NCI-H510A treated with DMSO at 0.1 percent for 48 hours (cell line): Measurements from ENCODE around the gene ATP2C1.

Experiments used
- DNase-seq: peaks from one replicate; lab custom pipeline; 2025; lab: John Stamatoyannopoulos, UW

The ATP2C1 gene

DNA sequence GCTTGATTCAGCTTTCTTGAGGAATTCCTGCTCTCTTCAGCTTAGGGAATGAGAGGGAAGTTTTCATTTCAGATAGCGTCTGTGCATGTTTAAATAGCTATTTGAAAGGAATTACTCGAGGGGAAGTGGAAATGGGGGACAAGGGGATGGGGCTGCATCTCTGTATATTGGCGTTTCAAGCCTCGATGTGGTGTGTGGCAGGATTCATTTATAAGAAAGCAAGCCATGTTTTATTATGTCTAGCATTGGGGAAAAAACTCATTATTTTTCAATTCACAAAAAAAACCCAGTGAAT, 1.0 kb downstream of the ATP2C1 start:
- peak; percentile 14 for DNase-seq

- no peak for DNase-seq
These were observed 2.0 kb downstream of the ATP2C1 start for GRCh38 chr3:130895690-130896488.

- no peak for DNase-seq
These were observed 3.4 kb downstream of the ATP2C1 start for GRCh38 chr3:130897316-130897715.

GRCh38 chr3:130900959-130901358, 7.1 kb downstream of the ATP2C1 start:
- DNase-seq, result no peak

DNA sequence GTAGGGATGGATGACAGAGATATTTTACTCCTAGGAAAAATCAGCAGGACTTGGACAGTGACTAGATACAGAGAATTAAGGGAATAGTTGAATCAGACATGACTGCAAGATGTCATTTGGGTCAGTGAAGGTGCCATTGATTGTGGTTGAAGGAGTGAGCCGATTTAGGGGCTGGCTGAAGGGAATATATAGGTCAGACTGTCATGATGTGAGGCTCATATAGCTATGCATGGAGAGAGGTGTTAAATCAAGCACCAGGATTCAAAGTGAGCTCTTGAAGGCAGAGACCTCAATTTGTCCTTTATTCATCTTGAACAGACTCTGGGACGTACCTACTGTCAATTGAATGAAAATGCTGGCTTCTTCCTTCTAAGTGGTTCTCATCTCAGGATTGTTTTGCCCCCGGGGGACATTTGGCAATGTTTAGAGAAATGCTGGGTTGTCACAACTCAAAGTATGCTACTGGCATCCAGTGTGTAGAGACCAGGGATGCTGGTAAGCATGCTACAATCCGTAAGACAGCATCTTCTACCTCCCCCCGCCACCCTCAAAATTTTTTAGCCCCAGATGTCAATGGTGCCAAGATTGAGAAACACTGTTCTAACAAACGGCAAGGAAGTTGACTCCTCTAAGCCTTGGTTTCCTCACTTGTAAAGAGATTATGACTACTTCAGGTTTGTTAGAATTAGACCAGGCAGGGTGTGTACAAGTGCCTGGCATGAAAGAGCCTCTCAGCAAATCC, 7.8 kb downstream of the ATP2C1 start:
- no peak for DNase-seq

- DNase-seq, result no peak
These were observed 9.6 kb downstream of the ATP2C1 start for GRCh38 chr3:130903412-130903908.

DNA sequence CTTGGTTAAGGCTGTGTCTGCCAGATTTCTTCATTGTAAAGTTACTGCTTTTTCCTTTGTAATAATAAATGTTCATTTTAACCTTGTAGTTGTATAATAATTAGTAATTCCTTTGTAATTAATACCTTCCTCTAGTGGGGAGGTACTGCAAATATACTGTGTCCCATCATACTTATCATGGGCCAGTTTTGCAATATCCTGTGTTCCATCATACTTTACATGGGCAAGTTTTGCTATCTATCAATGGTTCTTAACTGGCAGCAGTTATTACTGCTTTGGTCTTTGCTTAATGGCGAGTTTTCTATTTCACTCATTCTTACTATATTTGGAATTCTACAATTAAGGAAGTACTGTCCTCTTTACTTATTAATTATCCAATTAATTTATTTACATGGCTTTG, 10.6 kb downstream of the ATP2C1 start:
- DNase-seq, result no peak

- peak; percentile 14 for DNase-seq
These were observed 11.7 kb downstream of the ATP2C1 start for GRCh38 chr3:130905551-130905950.

GRCh38 chr3:130906374-130906995, 12.6 kb downstream of the ATP2C1 start:
- DNase-seq, result no peak

DNA sequence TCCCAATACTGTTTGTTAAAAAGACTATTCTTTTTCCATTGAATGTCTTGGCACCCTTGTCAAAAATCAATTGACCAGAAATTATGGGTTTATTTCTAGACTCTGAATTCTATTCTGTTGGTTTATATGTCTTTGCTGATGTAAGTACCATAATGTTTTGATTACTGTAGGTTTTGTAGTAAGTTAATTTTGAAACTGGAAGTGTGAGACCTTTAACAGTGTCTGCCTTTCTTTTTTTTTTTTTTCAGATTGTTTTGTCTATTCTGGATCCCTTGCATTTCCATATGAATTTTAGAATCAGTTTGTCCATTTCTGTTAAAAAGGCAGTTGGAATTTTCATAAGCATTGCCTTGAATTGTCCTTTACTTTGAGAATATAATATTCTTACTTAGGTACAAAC, 13.6 kb downstream of the ATP2C1 start:
- DNase-seq, result no peak

- DNase-seq, result no peak
These were observed 14.1 kb downstream of the ATP2C1 start for GRCh38 chr3:130907966-130908365.

GRCh38 chr3:130915567-130916292, 21.8 kb downstream of the ATP2C1 start:
- no peak for DNase-seq

- no peak for DNase-seq
These were observed 22.8 kb downstream of the ATP2C1 start for GRCh38 chr3:130916507-130917167.

DNA sequence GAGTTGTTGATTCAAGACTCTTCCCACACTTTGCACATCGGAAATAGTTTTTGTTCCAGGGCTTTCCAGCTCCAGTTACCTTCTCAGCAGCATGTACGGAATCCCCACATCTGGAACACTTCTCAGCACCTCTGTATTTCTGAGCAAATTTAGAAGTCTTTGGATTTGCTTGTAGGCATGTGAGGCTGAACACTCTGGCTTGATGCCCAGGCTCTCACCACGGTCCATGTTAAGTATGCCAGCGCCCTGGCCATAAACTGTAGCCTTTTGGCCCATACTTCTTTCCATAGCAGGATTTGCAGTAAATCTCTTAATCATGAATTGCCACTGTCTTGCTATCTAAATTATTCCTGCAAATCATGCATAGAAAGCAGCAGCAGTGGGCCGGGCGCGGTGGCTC, 24.4 kb downstream of the ATP2C1 start:
- DNase-seq, result no peak

DNA sequence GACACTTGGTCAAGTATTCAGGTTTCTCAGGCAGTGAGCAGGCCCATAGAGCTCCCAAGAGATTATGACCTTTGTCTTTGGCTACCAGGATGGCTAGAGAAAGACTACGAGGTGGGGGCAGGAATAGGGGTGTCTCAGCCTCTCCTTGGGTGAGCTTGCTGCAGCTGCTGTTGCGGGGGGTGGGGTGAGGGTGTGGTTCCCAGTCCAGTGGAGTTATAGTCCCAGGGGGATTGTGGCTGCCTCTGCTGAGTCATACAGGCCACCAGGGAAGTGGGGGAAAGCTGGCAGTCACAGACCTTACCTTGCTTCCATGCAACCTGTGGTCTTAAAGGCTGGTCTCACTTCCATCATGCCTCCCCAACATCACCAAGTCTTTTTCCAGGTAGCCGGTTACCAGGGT, 31.7 kb downstream of the ATP2C1 start:
- DNase-seq, result no peak

DNA sequence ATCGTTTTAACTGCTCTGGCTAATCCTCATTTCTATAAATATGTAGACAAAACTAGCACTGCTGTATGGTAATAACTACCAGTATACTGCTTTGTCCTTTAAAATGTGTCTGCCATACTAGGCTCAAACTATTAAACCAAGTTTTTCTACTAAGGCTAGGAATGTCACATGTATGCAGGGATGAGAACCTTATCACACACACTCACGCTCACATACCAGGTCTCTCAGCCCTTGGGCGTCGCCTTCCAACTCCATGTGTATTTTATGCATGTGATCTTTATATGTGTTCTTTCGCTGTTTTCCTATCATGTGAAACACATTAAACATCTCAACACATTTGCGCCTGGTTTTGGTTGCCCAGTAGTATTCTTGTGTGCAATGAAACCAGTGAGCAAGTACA, 32.6 kb downstream of the ATP2C1 start:
- no peak for DNase-seq

- DNase-seq, result no peak
These were observed 35.9 kb downstream of the ATP2C1 start for GRCh38 chr3:130929804-130930203.

DNA sequence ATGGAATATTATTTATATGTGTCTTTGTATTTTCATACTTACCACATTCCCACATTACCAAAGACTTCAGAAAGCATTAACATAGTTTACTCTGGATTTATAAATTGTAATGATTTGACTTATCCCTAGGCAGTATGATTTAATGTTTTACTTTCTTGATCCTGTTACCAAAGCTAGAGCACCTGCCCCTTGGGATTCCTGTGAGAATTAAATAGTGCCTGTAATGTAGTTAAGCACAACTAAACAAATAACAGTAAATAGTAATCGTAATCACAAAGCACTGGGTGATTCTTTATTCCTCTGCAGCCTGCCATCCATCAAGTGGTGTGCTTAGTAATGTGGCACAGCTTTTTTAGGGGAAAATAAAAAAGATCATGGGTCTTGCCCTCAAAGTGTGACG, 39.1 kb downstream of the ATP2C1 start:
- DNase-seq, result no peak

DNA sequence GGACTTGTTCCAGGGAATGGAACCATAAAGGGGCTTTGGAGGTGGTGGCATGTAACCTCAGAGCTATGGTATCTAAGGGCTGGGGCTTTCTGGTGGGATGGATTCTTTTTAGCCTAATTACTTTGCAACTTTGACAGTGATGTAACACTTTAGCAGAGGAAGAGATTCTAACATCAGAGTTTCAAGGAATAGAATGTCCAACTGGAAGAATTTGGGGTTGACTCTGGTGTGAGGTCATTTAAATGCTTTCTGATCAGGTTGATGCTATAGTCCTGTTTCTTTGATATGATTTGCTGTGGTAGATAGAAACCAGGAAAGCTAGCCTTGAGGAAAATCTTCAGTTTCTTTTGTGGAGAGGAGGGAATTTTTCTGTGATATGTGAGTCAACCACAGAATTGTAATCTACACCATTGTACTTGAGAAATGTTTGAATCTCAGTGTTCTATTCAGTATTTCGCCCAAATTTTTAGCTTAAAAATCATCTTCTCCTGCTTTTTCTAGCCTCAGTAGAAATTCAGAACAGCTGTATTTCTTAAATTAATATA, 40.0 kb downstream of the ATP2C1 start:
- no peak for DNase-seq

DNA sequence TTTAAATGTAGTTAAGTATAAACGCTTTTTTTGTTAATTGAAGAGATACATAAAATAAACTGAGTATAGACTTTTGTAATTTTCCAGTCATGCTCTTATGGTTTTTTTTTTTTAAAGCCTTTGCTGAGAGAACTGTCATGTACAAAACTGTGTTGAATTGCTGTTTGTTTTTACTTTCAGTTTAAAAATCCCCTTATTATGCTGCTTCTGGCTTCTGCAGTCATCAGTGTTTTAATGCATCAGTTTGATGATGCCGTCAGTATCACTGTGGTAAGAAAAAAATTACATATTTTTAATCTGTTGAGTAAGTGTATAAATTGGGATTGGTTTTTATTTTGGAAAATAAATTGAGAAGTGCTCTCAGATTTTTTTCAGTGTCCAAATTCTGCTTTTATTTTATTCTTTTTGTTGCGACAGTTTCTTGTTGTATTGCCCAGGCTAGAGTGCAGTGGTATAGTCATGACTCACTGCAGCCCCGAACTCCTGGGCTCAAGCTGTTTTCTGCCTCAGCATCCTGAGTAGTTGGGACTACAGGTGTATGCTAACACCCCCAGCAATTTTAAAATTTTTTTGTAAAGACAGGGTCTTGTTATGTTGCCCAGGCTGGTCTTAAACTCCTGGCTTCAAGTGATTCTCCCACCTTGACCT, 40.7 kb downstream of the ATP2C1 start:
- DNase-seq, result no peak
